Activated CD4-positive, alpha-beta T cell treated with anti-CD3 and anti-CD28 coated beads, Interleukin-2, amount 10 ng/mL, durations not matched to agents 24 days and 14 days (primary cell): ENCODE data around the gene PPP3CB. TPM values are rescaled to one million over a fixed set of nuclear protein-coding genes. Genes with fewer than 3 reads are reported as not detected.

Experiments
- DNase-seq: peaks from one replicate; pipeline ENCODE4 v3.0.0; 2022
- H3K27ac Mint-ChIP-seq: one replicate; pipeline ENCODE4 v1.8.0; 2022; ENCODE audit warnings: mild to moderate bottlenecking, mixed read lengths
- H3K27me3 Mint-ChIP-seq: one replicate; pipeline ENCODE4 v1.8.0; 2022; ENCODE audit warnings: mixed read lengths
- H3K36me3 Mint-ChIP-seq: one replicate; pipeline ENCODE4 v1.8.0; 2022; ENCODE audit warnings: low read depth, mild to moderate bottlenecking, mixed read lengths
- H3K4me1 Mint-ChIP-seq: one replicate; pipeline ENCODE4 v1.8.0; 2021; ENCODE audit warnings: mixed read lengths
- H3K4me3 Mint-ChIP-seq: one replicate; pipeline ENCODE4 v1.8.0; 2022; ENCODE audit warnings: mild to moderate bottlenecking, moderate library complexity, mixed read lengths
- H3K9me3 Mint-ChIP-seq: one replicate; pipeline ENCODE4 v1.8.0; 2021; ENCODE audit warnings: mixed read lengths
- intact Hi-C: fragments of 100-400 bp; cut with micrococcal nuclease; formaldehyde crosslinking; loops from one replicate; pipeline ENCODE4 v1.15.1; 2023
- total RNA-seq: library from RNA; stranded (reverse); gene quantifications from 2 replicates; pipeline ENCODE4 v1.2.3, GENCODE V29; 2022

Gene PPP3CB
- total RNA-seq, 1 donor from 2014 or later: 43.6 TPM

DNA sequence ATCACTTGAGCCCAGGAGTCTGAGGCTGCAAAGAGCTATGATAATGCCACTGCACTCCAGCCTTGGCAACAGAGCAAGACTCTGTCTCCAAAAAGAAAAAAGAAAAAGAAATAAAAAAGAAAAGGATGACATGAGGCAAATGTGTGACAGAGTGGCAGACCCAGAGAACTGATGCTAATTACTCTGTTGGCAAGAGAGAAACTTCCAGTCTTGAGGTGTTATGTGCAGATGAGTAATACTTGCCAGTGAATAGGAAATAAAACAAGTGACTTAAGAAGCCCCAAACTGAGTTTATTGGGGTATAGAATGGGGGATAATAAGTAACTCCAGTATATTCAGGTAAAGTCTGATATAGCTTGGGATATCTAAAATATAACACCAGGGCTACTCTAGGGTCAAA is 72.5 kb downstream of the PPP3CB start:
- H3K27ac Mint-ChIP-seq: no peak overlapping the region
- intact Hi-C loops: no loop called here
- H3K36me3 Mint-ChIP-seq: peaks cover 46% of the 10 kb centered on the region
- no peak overlapping the region for H3K4me3 Mint-ChIP-seq
- no peaks in the 10 kb centered on the region for H3K27me3 Mint-ChIP-seq
- no peaks in the 10 kb centered on the region for H3K9me3 Mint-ChIP-seq
- DNase-seq: no peak
- no peaks in the 10 kb centered on the region for H3K4me1 Mint-ChIP-seq

DNA sequence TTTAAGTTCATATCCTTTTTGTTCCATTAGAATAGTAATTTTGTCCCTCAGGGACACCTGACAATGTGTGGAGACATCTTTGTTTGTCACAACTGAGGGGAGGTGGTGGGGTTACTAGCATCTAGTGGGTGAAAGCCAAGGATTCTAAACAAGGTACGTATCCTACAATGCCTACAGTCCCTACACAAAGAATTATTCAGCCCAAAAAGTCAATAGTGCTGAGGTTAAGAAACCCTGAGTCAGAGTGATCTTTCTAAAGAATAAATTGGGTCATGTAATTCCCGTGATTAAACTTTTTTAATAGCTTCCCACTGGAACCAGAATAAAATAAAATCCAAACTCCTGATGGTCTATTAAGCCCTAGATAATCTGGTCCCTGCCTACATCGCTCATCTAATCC is 79.3 kb downstream of the PPP3CB start:
- H3K36me3 Mint-ChIP-seq: peaks cover 5% of the 10 kb centered on the region
- no peaks in the 10 kb centered on the region for H3K9me3 Mint-ChIP-seq
- DNase-seq: no peak
- H3K27ac Mint-ChIP-seq: no peak overlapping the region
- intact Hi-C loops: no loop called here
- H3K4me3 Mint-ChIP-seq: no peak overlapping the region
- peaks cover 15% of the 10 kb centered on the region for H3K4me1 Mint-ChIP-seq
- H3K27me3 Mint-ChIP-seq: no peaks in the 10 kb centered on the region

DNA sequence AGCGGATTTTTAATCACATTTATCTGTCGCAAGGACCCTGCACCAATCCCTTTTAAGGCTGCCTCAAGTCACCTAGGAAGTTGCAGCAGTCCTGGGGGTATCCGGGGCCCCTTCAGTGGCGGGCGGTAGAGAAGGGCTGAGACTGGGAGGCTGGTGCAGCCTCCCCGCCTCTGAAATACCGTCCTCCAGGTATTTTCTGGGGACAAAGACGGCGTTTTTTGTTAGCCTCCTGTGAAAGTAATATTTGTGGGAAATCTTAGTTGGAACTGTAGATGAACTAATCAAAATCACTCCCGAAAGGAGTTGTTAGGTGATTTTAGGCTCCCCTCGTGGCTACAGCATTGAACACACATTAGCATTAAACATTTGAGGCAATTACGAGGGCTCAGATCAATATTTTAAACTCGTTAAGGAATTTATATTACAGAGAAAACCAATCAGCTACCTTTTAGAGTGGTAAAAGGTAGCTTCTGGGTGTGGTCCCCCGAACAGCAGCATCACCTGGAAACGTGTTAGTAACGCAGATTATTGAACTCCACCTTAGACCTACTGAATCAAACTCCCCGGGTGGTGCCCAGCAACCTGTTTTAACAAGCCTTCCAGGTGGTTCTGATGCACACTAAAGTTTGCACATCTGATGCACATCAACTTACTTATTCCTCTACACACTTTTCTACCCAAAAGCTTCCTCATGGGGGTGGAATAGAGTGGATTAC is 81.4 kb downstream of the PPP3CB start:
- Mint-ChIP-seq H3K9me3 (peaks cover 4% of the 10 kb centered on the region), H3K4me3 (peak overlapping the region; percentile 92), H3K27me3 (no peaks in the 10 kb centered on the region), H3K36me3 (peaks cover 19% of the 10 kb centered on the region), H3K4me1 (peaks cover 26% of the 10 kb centered on the region), H3K27ac (peak overlapping the region; percentile 66)
- peak; percentile 66 for DNase-seq
- intact Hi-C loops: loop anchor here (1.0 to 5.0 kb wide), 6 partner anchors 56 to 330 kb away; partner anchors contain the start of genes CFAP70, MRPS16, P4HA1 and SEC24C

DNA sequence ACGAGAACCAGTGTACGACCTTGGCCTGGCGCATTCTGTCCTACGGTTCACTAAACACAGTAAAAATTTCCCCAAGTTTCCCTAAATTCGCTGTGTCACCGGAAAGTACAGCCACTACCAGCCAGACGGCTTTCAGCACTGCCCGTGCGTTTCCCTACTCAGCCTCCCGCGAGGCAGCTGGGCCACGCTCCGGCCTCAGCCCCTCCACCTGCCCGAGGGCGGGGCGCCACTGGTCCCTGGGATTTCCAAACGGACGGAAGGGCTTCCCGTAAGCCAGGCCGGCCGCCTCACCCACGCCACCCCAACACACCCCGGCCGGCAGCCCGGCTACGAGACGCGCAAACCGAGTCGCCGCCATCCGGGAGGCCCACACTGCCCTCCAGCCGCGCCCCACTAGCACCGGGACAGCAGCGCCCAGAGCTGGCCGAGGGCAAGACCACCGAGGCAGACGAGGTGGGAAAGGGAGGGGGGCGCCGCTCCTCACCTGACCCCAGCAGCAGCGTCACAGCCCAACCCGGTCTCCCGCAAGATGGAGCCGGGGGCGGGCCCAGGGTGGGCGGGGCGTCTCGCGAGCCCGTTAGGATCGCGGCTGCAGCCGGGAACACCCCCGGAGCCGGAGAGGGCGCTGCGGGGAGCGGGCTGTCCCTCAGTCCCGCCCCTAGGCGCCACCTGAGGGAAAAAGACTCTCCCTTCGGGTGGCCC is 82.1 kb downstream of the PPP3CB start, which contains the start of gene ANXA7:
TSS of gene ANXA7 (minus strand) at position 531 of the 702 bp plus-strand sequence. CDS start 13,202 bp downstream, outside the sequence.
- Mint-ChIP-seq H3K27ac (peak within 1 kb of the TSS; percentile 90), H3K4me3 (peak within 1 kb of the TSS; percentile 92), H3K4me1 (peaks cover 33% of the 10 kb centered on the region), H3K9me3 (peaks cover 4% of the 10 kb centered on the region), H3K27me3 (no peaks in the 10 kb centered on the region), H3K36me3 (peaks cover 26% of the 10 kb centered on the region)
- intact Hi-C loops: loop anchor here (1.0 to 5.0 kb wide), 6 partner anchors 55 to 331 kb away; partner anchors contain the start of genes CFAP70, MRPS16, P4HA1 and SEC24C
- peak; percentile 97 for DNase-seq

DNA sequence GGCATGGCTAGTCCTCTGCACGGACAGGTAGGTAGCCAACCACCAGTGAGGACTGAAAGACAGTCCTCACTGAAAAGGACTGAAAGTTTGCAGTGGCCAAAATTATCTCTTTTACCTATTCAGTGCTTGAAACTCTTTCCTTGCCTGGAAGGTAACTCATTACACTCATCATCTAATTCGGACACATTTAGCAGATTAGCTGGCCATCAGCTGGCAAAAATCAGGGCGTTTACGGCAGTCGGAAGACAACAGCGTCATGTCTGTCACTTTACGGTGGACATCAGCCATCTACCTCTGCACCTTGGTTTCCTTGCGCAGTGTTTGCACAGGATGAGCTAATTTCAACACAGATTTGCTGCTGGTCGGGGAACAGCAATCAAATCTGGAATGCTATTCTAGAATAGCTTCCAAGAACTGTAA is 82.7 kb downstream of the PPP3CB start:
- Mint-ChIP-seq H3K4me3 (peak overlapping the region; percentile 92), H3K9me3 (peaks cover 4% of the 10 kb centered on the region), H3K4me1 (peaks cover 34% of the 10 kb centered on the region), H3K36me3 (peaks cover 26% of the 10 kb centered on the region), H3K27ac (peak overlapping the region; percentile 90), H3K27me3 (no peaks in the 10 kb centered on the region)
- intact Hi-C loops: loop anchor here (5.0 kb wide), 2 partner anchors 214 to 316 kb away; partner anchors contain the start of gene P4HA1
- peak; percentile 86 for DNase-seq

DNA sequence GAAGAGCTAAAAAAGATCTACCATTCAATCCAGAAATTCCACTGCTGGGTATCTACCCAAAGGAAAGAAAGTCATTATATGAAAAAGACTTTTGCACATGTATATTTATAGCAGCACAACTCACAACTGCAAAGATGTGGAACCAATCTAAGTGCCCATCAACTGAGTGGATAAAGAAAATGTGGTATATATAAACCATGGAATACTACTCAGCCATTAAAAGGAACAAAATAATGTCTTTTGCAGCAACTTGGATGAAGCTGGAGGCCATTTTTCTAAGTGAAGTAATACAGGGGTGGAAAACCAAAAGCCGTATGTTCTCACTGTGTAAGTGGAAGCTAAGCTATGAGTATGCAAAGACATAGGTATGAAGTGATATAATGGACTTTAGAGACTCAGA is 84.9 kb downstream of the PPP3CB start:
- Mint-ChIP-seq H3K27ac (no peak overlapping the region), H3K27me3 (no peaks in the 10 kb centered on the region), H3K9me3 (peaks cover 4% of the 10 kb centered on the region), H3K36me3 (peaks cover 40% of the 10 kb centered on the region), H3K4me1 (peaks cover 42% of the 10 kb centered on the region), H3K4me3 (no peak overlapping the region)
- intact Hi-C loops: loop anchor here (5.0 kb wide), 2 partner anchors 216 to 314 kb away; partner anchors contain the start of gene P4HA1
- no peak for DNase-seq

DNA sequence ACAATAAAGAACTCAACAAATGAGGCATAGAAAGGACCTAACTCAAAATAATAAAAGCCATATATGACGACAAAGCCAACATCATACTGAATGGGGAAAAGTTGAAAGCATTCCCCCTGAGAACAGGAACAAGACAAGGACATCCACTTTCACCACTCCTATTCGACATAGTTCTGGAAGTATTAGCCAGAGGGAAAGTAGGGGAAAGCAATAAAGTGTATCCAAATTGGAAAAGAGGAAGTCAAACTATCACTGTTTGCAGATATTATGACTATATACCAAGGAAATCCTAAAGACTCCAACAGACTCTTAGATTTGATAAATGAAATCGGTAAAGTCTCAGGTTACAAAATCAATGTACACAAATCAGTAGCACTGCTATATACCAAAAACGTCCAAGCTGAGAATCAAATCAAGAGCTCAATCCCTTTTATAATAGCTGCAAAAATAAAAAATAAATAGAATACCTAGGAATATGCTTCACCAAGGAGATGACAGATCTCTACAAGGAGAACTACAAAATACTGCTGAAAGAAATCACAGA is 86.8 kb downstream of the PPP3CB start:
- intact Hi-C loops: no loop called here
- H3K4me1 Mint-ChIP-seq: peaks cover 34% of the 10 kb centered on the region
- peaks cover 42% of the 10 kb centered on the region for H3K36me3 Mint-ChIP-seq
- no peak for DNase-seq
- peaks cover 4% of the 10 kb centered on the region for H3K9me3 Mint-ChIP-seq
- H3K27ac Mint-ChIP-seq: no peak overlapping the region
- H3K27me3 Mint-ChIP-seq: no peaks in the 10 kb centered on the region
- H3K4me3 Mint-ChIP-seq: no peak overlapping the region

DNA sequence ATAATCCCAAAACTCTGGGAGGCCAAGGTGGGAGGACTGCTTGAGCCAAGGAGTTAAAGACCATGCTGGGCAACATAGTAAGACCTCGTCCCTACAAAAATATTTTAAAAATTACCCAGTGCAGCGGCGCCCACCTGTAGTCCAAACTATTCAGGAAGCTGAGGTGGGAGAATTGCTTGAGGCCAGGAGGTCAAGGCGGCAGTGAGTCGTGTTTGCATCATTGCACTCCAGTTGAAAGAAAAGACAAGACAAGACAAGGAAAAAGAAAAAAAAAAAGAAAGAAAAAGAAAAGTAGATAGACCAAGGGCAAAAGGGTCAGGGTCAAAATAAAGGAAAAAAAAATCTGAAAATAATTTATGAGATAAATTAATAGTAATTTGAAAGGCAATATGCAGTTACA is 87.8 kb downstream of the PPP3CB start:
- no peak overlapping the region for H3K4me3 Mint-ChIP-seq
- H3K36me3 Mint-ChIP-seq: peaks cover 40% of the 10 kb centered on the region
- peaks cover 4% of the 10 kb centered on the region for H3K9me3 Mint-ChIP-seq
- H3K27ac Mint-ChIP-seq: no peak overlapping the region
- intact Hi-C loops: no loop called here
- H3K4me1 Mint-ChIP-seq: peaks cover 32% of the 10 kb centered on the region
- H3K27me3 Mint-ChIP-seq: no peaks in the 10 kb centered on the region
- no peak for DNase-seq

DNA sequence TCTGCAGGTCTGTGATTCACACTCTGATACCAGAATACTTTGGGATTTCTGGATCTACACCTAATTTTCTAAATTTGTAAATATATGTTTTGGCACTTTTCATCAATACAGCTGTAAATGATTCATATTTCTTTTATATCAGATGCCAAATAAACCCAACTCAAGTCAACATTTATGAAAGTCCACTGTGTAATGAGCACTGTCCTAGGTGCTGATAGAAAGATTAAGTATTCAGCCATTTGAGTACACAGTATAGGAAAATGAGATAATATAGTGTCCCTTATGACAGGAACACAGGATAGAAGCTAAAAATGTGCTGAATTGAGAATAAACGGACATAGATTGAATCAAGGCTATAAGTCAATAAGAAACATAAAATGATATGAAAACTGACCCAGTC is 88.3 kb downstream of the PPP3CB start:
- H3K27me3 Mint-ChIP-seq: no peaks in the 10 kb centered on the region
- H3K4me3 Mint-ChIP-seq: no peak overlapping the region
- peaks cover 4% of the 10 kb centered on the region for H3K9me3 Mint-ChIP-seq
- no peak for DNase-seq
- peaks cover 28% of the 10 kb centered on the region for H3K4me1 Mint-ChIP-seq
- peaks cover 40% of the 10 kb centered on the region for H3K36me3 Mint-ChIP-seq
- H3K27ac Mint-ChIP-seq: no peak overlapping the region
- intact Hi-C loops: no loop called here

DNA sequence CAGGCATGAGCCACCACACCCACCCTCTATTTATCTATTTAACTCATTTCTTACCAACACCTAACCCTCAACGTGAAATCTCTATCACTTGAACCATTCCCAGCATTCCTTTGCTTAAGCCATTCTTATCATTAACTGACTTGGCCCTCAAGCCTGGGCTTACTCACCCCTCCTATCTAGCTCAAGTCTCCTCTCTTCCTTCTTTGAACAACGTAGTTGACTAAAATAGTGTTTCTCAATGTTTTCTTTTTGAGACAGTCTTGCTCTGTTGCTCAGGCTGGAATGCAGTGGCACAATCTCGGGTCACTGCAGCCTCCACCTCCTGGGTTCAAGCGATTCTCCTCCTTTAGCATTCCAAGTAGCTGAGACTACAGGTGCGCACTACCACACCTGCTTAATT is 89.0 kb downstream of the PPP3CB start:
- intact Hi-C loops: no loop called here
- Mint-ChIP-seq H3K4me1 (peaks cover 26% of the 10 kb centered on the region), H3K9me3 (peaks cover 4% of the 10 kb centered on the region), H3K27ac (no peak overlapping the region), H3K36me3 (peaks cover 40% of the 10 kb centered on the region), H3K4me3 (no peak overlapping the region), H3K27me3 (no peaks in the 10 kb centered on the region)
- DNase-seq: no peak

DNA sequence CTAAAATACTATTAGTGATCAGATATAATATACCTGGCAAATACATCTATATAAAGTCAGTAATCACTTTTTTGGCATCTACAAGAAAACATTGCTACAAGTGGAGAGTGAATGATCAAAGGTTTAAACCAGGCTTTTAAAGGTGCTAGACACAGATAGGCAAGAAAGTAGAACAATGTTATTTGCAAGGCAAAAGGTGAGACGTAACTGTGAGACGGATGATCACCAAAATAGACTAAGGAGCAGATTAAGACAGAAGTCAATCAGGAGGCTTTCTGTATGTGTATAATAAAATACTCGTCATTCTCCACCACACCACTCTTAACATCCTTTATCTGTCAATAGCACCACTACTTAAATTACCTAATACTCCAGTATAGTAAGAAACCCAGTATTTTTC is 90.3 kb downstream of the PPP3CB start:
- Mint-ChIP-seq H3K4me3 (no peak overlapping the region), H3K36me3 (peaks cover 38% of the 10 kb centered on the region), H3K4me1 (peaks cover 22% of the 10 kb centered on the region), H3K27ac (no peak overlapping the region), H3K27me3 (no peaks in the 10 kb centered on the region), H3K9me3 (no peaks in the 10 kb centered on the region)
- DNase-seq: no peak
- intact Hi-C loops: no loop called here

DNA sequence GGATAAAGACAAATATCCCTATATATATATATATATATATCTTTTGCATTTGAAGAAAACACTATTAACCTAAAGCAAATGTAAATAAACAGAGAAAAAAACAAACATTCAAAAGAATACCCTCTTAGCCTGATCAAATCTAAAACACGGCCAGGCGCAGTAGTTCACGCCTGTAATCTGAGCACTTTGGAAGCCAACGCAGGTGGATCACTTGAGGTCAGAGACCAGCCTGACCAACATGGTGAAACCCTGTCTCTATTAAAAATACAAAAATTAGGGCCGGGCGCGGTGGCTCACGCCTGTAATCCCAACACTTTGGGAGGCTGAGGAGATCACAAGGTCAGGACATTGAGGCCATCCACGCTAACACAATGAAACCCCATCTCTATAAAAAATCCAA is 91.1 kb downstream of the PPP3CB start:
- intact Hi-C loops: no loop called here

DNA sequence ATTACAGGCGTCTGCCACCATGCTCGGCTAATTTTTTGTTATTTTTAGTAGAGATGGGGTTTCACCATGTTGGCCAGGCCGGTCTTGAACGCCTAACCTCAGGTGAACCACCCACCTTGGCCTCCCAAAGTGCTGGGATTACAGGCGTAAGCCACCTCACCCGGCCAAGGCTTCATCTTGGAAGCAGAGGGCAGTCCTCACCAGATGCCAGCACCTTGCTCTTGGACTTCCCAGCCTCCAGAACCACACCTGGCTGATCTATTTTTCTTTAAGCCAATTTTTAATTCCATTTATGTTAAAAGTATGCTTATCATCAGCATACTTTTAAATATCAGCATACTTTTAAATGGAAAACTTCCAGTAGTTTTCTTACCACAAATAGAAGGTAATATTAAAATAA is 94.2 kb downstream of the PPP3CB start:
- peaks cover 29% of the 10 kb centered on the region for H3K36me3 Mint-ChIP-seq
- no peaks in the 10 kb centered on the region for H3K9me3 Mint-ChIP-seq
- no peak for DNase-seq
- intact Hi-C loops: no loop called here
- H3K27me3 Mint-ChIP-seq: no peaks in the 10 kb centered on the region
- peaks cover 2% of the 10 kb centered on the region for H3K4me1 Mint-ChIP-seq
- H3K4me3 Mint-ChIP-seq: no peak overlapping the region
- H3K27ac Mint-ChIP-seq: no peak overlapping the region

More for the DNA sequence above, 91.1 kb downstream of the PPP3CB start:
- no peak overlapping the region for H3K4me3 Mint-ChIP-seq
- peaks cover 35% of the 10 kb centered on the region for H3K36me3 Mint-ChIP-seq
- H3K4me1 Mint-ChIP-seq: peaks cover 20% of the 10 kb centered on the region
- no peaks in the 10 kb centered on the region for H3K27me3 Mint-ChIP-seq
- H3K27ac Mint-ChIP-seq: no peak overlapping the region
- no peak for DNase-seq
- H3K9me3 Mint-ChIP-seq: no peaks in the 10 kb centered on the region

DNA sequence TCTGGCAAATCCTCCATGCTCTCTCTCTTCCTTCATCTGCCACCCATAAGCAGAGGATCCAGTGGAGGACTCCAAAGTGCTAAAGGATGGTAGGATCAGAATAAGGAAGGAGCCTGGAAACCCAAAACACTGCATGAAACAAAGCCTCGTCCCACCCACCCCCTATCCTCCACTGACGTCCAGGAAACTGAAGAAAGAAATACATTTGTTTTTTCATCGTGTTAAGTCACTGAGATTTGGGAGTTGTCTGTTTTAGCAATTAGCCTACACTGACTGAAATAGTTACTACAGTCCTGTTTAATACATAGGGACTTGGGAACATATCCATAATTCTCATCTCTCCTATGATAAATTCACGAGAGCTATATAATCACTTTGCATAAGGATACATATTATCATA is 96.8 kb downstream of the PPP3CB start:
- H3K9me3 Mint-ChIP-seq: no peaks in the 10 kb centered on the region
- no peaks in the 10 kb centered on the region for H3K27me3 Mint-ChIP-seq
- DNase-seq: no peak
- intact Hi-C loops: no loop called here
- peaks cover 43% of the 10 kb centered on the region for H3K36me3 Mint-ChIP-seq
- H3K4me3 Mint-ChIP-seq: no peak overlapping the region
- H3K27ac Mint-ChIP-seq: no peak overlapping the region
- peaks cover 2% of the 10 kb centered on the region for H3K4me1 Mint-ChIP-seq
